Neuronal stem cell (in vitro differentiated cells): ENCODE results near the gene LCN6.

Experiments used
- DNase-seq: peaks from one replicate; pipeline ENCODE4 v3.0.0-alpha.2; 2013; ENCODE audit warnings: low spot score
- H2AFZ ChIP-seq: one replicate; pipeline ENCODE4 v1.6.1; 2013; ENCODE audit warnings: mild to moderate bottlenecking, low read length, inconsistent platforms
- H2AK5ac ChIP-seq: 2 replicates; pipeline ENCODE4 v1.6.1; 2013; ENCODE audit warnings: low read depth, mild to moderate bottlenecking, inconsistent platforms, low read length, moderate library complexity, mixed read lengths
- H2BK120ac ChIP-seq: 2 replicates; pipeline ENCODE4 v1.6.1; 2013; ENCODE audit warnings: low read depth, mild to moderate bottlenecking, inconsistent platforms, low read length, moderate library complexity, mixed read lengths
- H2BK12ac ChIP-seq: one replicate; pipeline ENCODE4 v1.6.1; 2013; ENCODE audit warnings: low read length, inconsistent platforms
- H2BK15ac ChIP-seq: 2 replicates; pipeline ENCODE4 v1.6.1; 2013; ENCODE audit warnings: mild to moderate bottlenecking, low read length, inconsistent platforms, mixed read lengths
- H2BK5ac ChIP-seq: one replicate; pipeline ENCODE4 v1.6.1; 2013; ENCODE audit warnings: inconsistent platforms, mild to moderate bottlenecking, low read length, moderate library complexity
- H3K14ac ChIP-seq: one replicate; pipeline ENCODE4 v1.6.1; 2013; ENCODE audit warnings: low read length, inconsistent platforms
- H3K18ac ChIP-seq: 2 replicates; pipeline ENCODE4 v1.6.1; 2013; ENCODE audit warnings: low read length, inconsistent platforms
- H3K23ac ChIP-seq: 2 replicates; pipeline ENCODE4 v1.6.1; 2013; ENCODE audit warnings: low read depth, mild to moderate bottlenecking, mixed read lengths, low read length, inconsistent platforms; ENCODE audit not compliant: poor library complexity
- H3K27ac ChIP-seq: replicated peaks from 3 replicates; pipeline ENCODE4 v1.5.1; 2013; ENCODE audit warnings: low read length, inconsistent platforms
- H3K27me3 ChIP-seq, 3 experiments: 2 replicates each; pipeline ENCODE4 v1.6.1; 2013; ENCODE audit warnings: low read length in 3 of 3, mild to moderate bottlenecking in 2 of 3, inconsistent platforms in 1 of 3, low read depth in 1 of 3, mixed read lengths in 1 of 3, moderate library complexity in 1 of 3; ENCODE audit not compliant: control insufficient read depth in 3 of 3, insufficient read depth in 3 of 3
- H3K36me3 ChIP-seq, 2 donors: replicated peaks in 1 of 2; 2 replicates each; pipeline ENCODE4 v1.6.1; 2013; ENCODE audit warnings: low read length in 2 of 2; ENCODE audit not compliant: control insufficient read depth in 2 of 2, insufficient read depth in 2 of 2
- H3K4ac ChIP-seq: 2 replicates; pipeline ENCODE4 v1.6.1; 2013; ENCODE audit warnings: inconsistent platforms, mild to moderate bottlenecking, low read length, moderate library complexity
- H3K4me1 ChIP-seq, 2 donors: 1 replicate in 1 of 2; 2 replicates in 1 of 2; pipeline ENCODE4 v1.6.1; 2013; ENCODE audit warnings: low read length in 2 of 2, low read depth in 1 of 2; ENCODE audit not compliant: control insufficient read depth in 2 of 2, insufficient read depth in 1 of 2
- H3K4me2 ChIP-seq: one replicate; pipeline ENCODE4 v1.6.1; 2013; ENCODE audit warnings: mild to moderate bottlenecking, low read length, inconsistent platforms; ENCODE audit not compliant: insufficient read depth, poor library complexity, severe bottlenecking
- H3K4me3 ChIP-seq, 2 donors: 2 replicates each; pipeline ENCODE4 v1.5.1; 2013; ENCODE audit warnings: low read length in 2 of 2, mild to moderate bottlenecking in 2 of 2, inconsistent platforms in 1 of 2, moderate library complexity in 1 of 2
- H3K79me1 ChIP-seq: one replicate; pipeline ENCODE4 v1.6.1; 2013; ENCODE audit warnings: low read depth, mild to moderate bottlenecking, inconsistent platforms, low read length, moderate library complexity
- H3K9ac ChIP-seq: one replicate; pipeline ENCODE4 v1.6.1; 2013; ENCODE audit warnings: mild to moderate bottlenecking, low read depth, low read length, inconsistent platforms; ENCODE audit not compliant: poor library complexity
- H3K9me3 ChIP-seq, 2 donors: replicated peaks in 1 of 2; 2 replicates each; pipeline versions ENCODE3 to v1.6.1; 2013; ENCODE audit warnings: low read length in 2 of 2, mild to moderate bottlenecking in 2 of 2, inconsistent platforms in 1 of 2, low read depth in 1 of 2, mixed read lengths in 1 of 2, moderate library complexity in 1 of 2; ENCODE audit not compliant: control insufficient read depth in 2 of 2, insufficient read depth in 1 of 2
- H4K8ac ChIP-seq: one replicate; pipeline ENCODE4 v1.6.1; 2013; ENCODE audit warnings: low read depth, mild to moderate bottlenecking, inconsistent platforms, low read length, moderate library complexity
- H4K91ac ChIP-seq: one replicate; pipeline ENCODE4 v1.6.1; 2013; ENCODE audit warnings: low read length, low read depth, mild to moderate bottlenecking, inconsistent platforms; ENCODE audit not compliant: poor library complexity
- WGBS, 2 donors: extraction: QIAGEN DNeasy Blood & Tissue Kit; methylation state at CpG; one replicate each; pipeline ENCODE4 v1.1.7; 2013; ENCODE audit warnings: missing lambda C conversion rate in 2 of 2, mixed read lengths in 1 of 2; ENCODE audit not compliant: insufficient read length in 2 of 2, insufficient replicate concordance in 1 of 2; ENCODE audit errors: extremely low coverage in 2 of 2; 5-methylcytosine and 5-hydroxymethylcytosine counted together

LCN6 gene

GRCh38 chr9:136735812-136736480 is 12.4 kb downstream of the LCN6 start:
- Histone ChIP-seq H2BK12ac (peak overlapping the region; percentile 41), H3K27me3 (peaks cover 0 to 47% (median 2%) of the 10 kb centered on the region in 3 experiments), H3K79me1 (peaks cover 2% of the 10 kb centered on the region), H3K27ac (no peak overlapping the region), H3K4me2 (no peak overlapping the region), H2BK15ac (no peak overlapping the region), H3K14ac (peak overlapping the region; percentile 21), H3K18ac (no peak overlapping the region), H3K9me3 (no peaks in the 10 kb centered on the region), H4K8ac (no peak overlapping the region), H2AK5ac (peak overlapping the region; percentile 47), H4K91ac (no peak overlapping the region), H2BK120ac (no peak overlapping the region), H3K4me3 (no peak overlapping the region), H2AFZ (no peak overlapping the region), H3K4ac (no peak overlapping the region), H3K36me3 (no peaks in the 10 kb centered on the region), H3K23ac (no peak overlapping the region), H3K4me1 (no peaks in the 10 kb centered on the region), H3K9ac (no peak overlapping the region), H2BK5ac (no peak overlapping the region)
- WGBS, 2 donors: no CpG with 5 or more reads among the region's 21 CpGs
- DNase-seq: no peak

DNA sequence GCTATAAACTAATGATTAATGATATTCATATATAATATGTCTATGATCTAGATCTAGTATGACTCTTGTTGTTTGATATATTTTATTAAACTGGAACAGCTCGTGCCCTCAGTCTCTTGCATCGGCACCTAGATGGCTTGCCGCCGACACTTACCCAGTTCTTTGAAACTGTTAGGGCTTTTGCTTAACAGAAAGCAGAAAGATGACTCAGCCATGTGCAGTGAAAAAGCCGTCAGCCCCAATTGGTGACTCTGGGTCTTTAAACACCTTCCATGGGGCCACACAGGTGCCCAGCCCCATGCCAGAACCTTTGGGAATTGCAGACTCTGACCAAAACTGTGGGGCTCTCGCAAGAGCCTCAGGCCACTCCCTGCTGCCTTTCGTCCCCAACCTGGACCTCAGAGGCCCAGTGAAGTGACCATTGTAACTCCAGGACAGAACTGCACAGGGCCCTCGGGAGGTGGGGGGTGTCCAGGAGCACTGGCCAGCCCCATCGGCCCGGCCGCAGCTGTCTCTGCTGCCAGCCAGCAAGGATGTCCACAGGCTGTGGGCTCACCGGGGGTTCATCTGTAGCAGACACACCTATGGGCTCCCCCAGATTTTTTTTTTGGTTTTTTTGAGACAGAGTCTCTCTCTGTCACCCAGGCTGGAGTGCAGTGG is 13.4 kb downstream of the LCN6 start:
- no peak overlapping the region for H2AK5ac ChIP-seq
- H3K36me3 ChIP-seq: no peaks in the 10 kb centered on the region
- no peaks in the 10 kb centered on the region for H3K9me3 ChIP-seq
- peaks cover 2% of the 10 kb centered on the region for H3K79me1 ChIP-seq
- H3K23ac ChIP-seq: no peak overlapping the region
- no peak overlapping the region for H3K4me2 ChIP-seq
- H3K9ac ChIP-seq: no peak overlapping the region
- no peak overlapping the region for H2BK12ac ChIP-seq
- H3K18ac ChIP-seq: peak overlapping the region; percentile 38
- H3K4me1 ChIP-seq: no peaks in the 10 kb centered on the region
- H3K27ac ChIP-seq: no peak overlapping the region
- no peak for DNase-seq
- H4K8ac ChIP-seq: no peak overlapping the region
- no peak overlapping the region for H2BK5ac ChIP-seq
- H2AFZ ChIP-seq: no peak overlapping the region
- H3K14ac ChIP-seq: no peak overlapping the region
- H4K91ac ChIP-seq: no peak overlapping the region
- H3K4me3 ChIP-seq: no peak overlapping the region
- no peak overlapping the region for H2BK120ac ChIP-seq
- H3K4ac ChIP-seq: no peak overlapping the region
- WGBS, 2 donors: no CpG with 5 or more reads among the region's 12 CpGs
- H3K27me3 ChIP-seq: peaks cover 0 to 38% (median 2%) of the 10 kb centered on the region in 3 experiments
- no peak overlapping the region for H2BK15ac ChIP-seq

DNA sequence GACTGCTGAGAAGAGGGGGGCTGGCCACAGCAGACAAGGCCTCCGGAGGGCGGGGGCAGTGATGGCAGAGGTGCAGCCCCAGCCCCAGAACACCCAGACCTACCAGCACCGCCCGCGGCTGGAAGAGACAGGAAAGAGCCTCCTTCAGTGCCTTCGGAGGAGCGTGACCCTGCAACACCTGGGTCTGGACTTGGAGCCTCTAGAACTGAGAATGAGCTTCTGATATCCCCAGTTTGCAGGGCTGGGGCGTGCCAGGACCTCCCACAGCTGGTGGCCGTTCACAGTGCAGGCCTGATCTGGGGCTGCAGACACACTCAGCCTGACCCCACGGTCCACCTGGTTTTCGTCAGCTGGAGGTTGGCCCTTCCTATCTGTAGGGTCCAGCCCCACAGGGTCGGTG is 14.7 kb downstream of the LCN6 start:
- Histone ChIP-seq H3K18ac (peak overlapping the region; percentile 64), H3K27me3 (peaks cover 0 to 24% (median 8%) of the 10 kb centered on the region in 3 experiments)

DNA sequence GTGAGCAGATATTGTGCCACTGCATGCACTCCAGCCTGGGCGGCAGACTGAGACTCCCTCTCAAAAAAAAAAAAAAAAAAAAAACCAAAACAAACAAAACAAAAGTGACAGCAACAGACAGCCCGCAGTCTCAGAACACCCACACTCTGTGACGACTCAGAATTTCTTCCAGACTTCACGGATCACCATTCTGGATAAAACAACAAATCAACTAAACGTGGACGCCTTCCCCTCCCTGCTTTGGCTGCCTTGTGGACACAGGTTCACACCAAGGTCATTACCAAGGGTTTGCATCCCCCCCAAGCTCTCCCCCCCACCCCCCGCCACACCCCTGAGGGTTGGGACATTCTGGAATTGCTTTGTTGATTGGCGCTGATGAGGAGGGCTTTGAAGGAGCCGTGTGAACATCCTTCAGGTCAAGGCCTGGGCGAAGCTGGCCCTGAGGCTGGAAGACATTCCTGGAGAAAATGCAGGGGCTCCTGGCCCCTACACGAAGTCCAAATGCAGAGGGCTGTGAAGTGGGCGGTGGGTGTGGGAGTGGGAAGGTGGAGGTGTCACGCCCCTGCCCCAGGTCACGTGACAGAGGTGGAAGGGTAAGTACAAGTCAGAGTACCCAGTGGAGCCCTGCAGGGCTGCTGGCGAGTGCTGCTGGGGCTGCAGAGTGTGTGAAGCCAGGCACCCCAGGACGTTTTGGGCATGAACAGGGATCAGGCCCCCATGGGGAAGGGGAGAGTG is 15.7 kb downstream of the LCN6 start:
- peaks cover 2 to 4% of the 10 kb centered on the region in 2 donors for H3K4me1 ChIP-seq
- no peaks in the 10 kb centered on the region for H3K36me3 ChIP-seq
- H3K79me1 ChIP-seq: peaks cover 5% of the 10 kb centered on the region
- peaks cover 0 to 22% (median 13%) of the 10 kb centered on the region in 3 experiments for H3K27me3 ChIP-seq
- peaks cover 0 to under 1% of the 10 kb centered on the region in 2 donors for H3K9me3 ChIP-seq
- H2AK5ac ChIP-seq: no peak overlapping the region
- H3K4me3 ChIP-seq: no peak overlapping the region
- no peak overlapping the region for H2BK15ac ChIP-seq
- no peak overlapping the region for H3K4me2 ChIP-seq
- WGBS, 2 donors: no CpG with 5 or more reads among the region's 16 CpGs
- no peak overlapping the region for H2AFZ ChIP-seq
- H2BK12ac ChIP-seq: no peak overlapping the region
- no peak for DNase-seq
- H3K18ac ChIP-seq: no peak overlapping the region
- H3K4ac ChIP-seq: no peak overlapping the region
- no peak overlapping the region for H3K14ac ChIP-seq
- H3K27ac ChIP-seq: no peak overlapping the region
- no peak overlapping the region for H3K23ac ChIP-seq
- H4K8ac ChIP-seq: no peak overlapping the region
- no peak overlapping the region for H4K91ac ChIP-seq
- no peak overlapping the region for H2BK120ac ChIP-seq
- H3K9ac ChIP-seq: no peak overlapping the region
- no peak overlapping the region for H2BK5ac ChIP-seq

More for the DNA sequence above, 14.7 kb downstream of the LCN6 start:
- Histone ChIP-seq H3K14ac (no peak overlapping the region), H2BK12ac (no peak overlapping the region), H3K9ac (no peak overlapping the region), H2AK5ac (peak overlapping the region; percentile 63), H2AFZ (no peak overlapping the region), H3K79me1 (peaks cover 2% of the 10 kb centered on the region), H3K9me3 (no peaks in the 10 kb centered on the region), H3K23ac (no peak overlapping the region), H4K8ac (no peak overlapping the region), H3K4me2 (no peak overlapping the region), H3K4me3 (no peak overlapping the region), H3K4me1 (peaks cover 2 to 4% of the 10 kb centered on the region in 2 donors), H3K27ac (no peak overlapping the region), H2BK5ac (no peak overlapping the region), H3K36me3 (no peaks in the 10 kb centered on the region), H2BK15ac (no peak overlapping the region), H3K4ac (no peak overlapping the region), H4K91ac (no peak overlapping the region), H2BK120ac (no peak overlapping the region)
- no CpG with 5 or more reads among the region's 12 CpGs for WGBS, 2 donors
- DNase-seq: no peak
